BLaER1 (cell line): ENCODE measurements around the gene SHC3.

Source experiments
- H3K27ac ChIP-seq: shearing (Covaris generic); formaldehyde crosslinking; 2 replicates; pipeline ENCODE4 v1.8.1; 2022
- H3K27me3 ChIP-seq: shearing (Covaris generic); formaldehyde crosslinking; 2 replicates; pipeline ENCODE4 v1.8.1; 2022
- H3K36me3 ChIP-seq: shearing (Covaris generic); formaldehyde crosslinking; 2 replicates; pipeline ENCODE4 v1.8.1; 2022
- H3K4me1 ChIP-seq: shearing (Covaris generic); formaldehyde crosslinking; 2 replicates; pipeline ENCODE4 v1.8.1; 2022
- H3K4me2 ChIP-seq: shearing (Covaris generic); formaldehyde crosslinking; 2 replicates; pipeline ENCODE4 v1.8.1; 2022
- H3K4me3 ChIP-seq: shearing (Covaris generic); formaldehyde crosslinking; 2 replicates; pipeline ENCODE4 v1.8.1; 2022
- H3K9ac ChIP-seq: shearing (Covaris generic); formaldehyde crosslinking; 2 replicates; pipeline ENCODE4 v1.8.1; 2022
- H3K9me3 ChIP-seq: shearing (Covaris generic); formaldehyde crosslinking; 2 replicates; pipeline ENCODE4 v1.8.1; 2022
- H4K20me1 ChIP-seq: shearing (Covaris generic); formaldehyde crosslinking; 2 replicates; pipeline ENCODE4 v1.8.1; 2022
- Cebpa-rat ChIP-seq: shearing (Covaris generic); IDR thresholded peaks from 2 replicates; pipeline ENCODE4 v1.8.1; 2022

The SHC3 gene

DNA sequence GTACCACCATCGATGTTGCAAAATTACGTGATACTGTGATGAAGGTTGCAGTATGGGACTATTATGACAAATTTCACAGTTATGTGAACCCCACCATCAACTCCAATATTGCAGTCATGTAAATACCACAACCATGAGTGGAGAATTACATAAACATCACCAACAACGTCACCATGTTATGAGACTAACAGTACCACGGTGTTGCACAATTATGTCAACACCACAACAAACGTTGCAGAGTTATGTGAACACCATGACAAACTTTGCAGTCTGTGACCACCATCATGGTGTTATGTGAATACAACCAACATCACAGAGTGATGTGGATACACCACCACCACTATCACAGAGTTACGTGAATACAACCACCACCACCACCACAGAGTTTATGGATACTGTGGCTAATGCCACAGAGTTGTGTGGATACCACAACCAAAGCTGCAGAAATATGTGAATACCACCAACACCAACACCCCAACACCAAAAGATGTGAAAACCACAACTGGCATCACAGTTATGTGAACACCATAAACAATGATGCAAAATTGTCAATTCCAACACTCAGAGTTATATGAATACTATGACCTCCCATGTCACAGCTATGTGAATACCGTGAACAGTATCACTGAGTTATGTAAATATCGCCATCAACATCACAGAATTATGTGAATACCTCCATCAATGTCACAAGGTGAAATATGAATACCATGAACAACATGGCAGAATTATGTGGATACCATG lies 62.4 kb downstream of the SHC3 start:
- H3K27me3 ChIP-seq: no peaks in the 10 kb centered on the region; the same call in 1 of the 2 replicates
- H3K4me3 ChIP-seq: no peak overlapping the region
- H3K9ac ChIP-seq: no peak overlapping the region
- no peaks in the 10 kb centered on the region for H4K20me1 ChIP-seq
- no peaks in the 10 kb centered on the region for H3K4me1 ChIP-seq
- no peaks in the 10 kb centered on the region for H3K36me3 ChIP-seq
- no peaks in the 10 kb centered on the region for H3K9me3 ChIP-seq
- H3K27ac ChIP-seq: no peak overlapping the region
- no peak for TF ChIP-seq Cebpa-rat
- no peak overlapping the region for H3K4me2 ChIP-seq

DNA sequence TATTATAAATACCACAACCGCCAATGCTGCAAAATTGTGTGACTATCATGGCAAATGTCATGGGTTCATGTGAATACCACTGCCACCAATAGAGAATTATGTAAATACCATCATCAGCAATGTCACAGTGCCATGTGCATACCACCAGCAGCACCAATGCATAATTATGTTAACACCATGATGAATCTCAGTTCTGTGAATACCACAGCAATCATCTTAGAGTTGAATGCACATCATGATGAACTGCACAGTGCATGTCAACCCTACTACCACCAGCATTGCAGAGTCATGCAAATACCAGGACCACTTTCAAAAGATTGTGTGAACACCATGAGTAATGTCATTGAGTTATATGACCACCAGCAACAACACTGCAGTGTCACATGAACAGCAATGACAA lies 63.2 kb downstream of the SHC3 start:
- no peak for TF ChIP-seq Cebpa-rat
- Histone ChIP-seq H3K36me3 (no peaks in the 10 kb centered on the region), H3K9ac (no peak overlapping the region), H3K4me2 (no peak overlapping the region), H3K4me1 (no peaks in the 10 kb centered on the region), H3K9me3 (no peaks in the 10 kb centered on the region), H3K4me3 (no peak overlapping the region), H4K20me1 (no peaks in the 10 kb centered on the region), H3K27ac (no peak overlapping the region), H3K27me3 (no peaks in the 10 kb centered on the region; the same call in 1 of the 2 replicates)

DNA sequence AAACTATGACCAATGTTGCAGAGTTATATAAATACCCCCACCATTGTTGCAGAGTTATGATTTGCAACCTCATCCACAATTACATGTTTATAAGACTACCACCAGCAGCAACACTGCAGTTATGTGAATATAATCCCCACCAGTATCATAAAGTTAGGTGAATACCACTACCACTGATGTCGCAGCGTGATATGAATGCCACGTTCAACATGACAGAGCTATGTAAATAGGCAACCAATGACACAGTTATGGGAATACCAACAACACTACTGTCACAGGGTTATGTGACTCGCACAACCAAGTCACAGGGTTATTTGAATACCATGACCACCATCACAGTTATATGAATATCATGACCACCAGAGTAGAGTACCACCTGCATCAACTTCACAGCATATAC lies 63.9 kb downstream of the SHC3 start:
- H3K4me3 ChIP-seq: no peak overlapping the region
- H3K4me2 ChIP-seq: no peak overlapping the region
- no peaks in the 10 kb centered on the region; the same call in 1 of the 2 replicates for H3K27me3 ChIP-seq
- no peak overlapping the region for H3K9ac ChIP-seq
- TF ChIP-seq Cebpa-rat: no peak
- no peaks in the 10 kb centered on the region for H3K4me1 ChIP-seq
- no peaks in the 10 kb centered on the region for H4K20me1 ChIP-seq
- H3K36me3 ChIP-seq: no peaks in the 10 kb centered on the region
- H3K9me3 ChIP-seq: no peaks in the 10 kb centered on the region
- no peak overlapping the region for H3K27ac ChIP-seq

DNA sequence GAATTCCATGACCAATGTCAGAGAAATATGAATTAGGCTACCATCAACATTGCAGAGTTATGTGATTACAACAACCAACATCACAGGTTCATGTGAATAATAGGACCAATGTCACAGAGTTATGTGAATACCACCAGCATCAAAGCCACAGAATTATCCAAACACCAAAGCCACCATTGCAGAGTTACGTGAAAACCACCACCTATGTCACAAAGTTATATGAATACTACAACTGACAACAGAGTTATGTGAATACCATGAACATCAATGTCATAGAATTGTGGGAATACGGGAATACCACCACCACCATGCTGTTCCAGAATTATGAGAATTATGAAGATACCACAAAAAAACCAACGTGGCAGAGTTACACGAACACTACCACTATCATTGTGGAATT lies 64.8 kb downstream of the SHC3 start:
- no peaks in the 10 kb centered on the region; the same call in 1 of the 2 replicates for H3K27me3 ChIP-seq

DNA sequence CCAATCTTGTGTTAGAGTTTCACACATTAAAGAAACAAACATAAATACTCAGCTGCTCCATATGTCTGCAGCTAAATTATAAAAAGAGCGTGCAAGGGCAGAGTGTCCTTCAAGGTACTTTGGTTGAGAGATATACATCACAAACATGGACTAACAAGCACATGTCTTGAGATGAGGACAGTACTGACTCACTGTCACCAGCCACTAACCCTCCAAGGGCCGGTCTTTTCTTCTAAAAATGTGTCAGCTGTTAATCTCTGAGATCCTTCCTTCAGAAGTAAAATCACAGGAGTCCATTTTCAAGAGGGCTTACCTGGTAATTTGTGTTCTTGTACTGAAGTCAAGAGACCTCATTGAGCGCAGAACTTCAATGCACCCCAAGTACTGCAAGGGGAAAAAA lies 66.4 kb downstream of the SHC3 start:
- no peak for TF ChIP-seq Cebpa-rat
- Histone ChIP-seq H3K9ac (no peak overlapping the region), H3K4me2 (no peak overlapping the region), H4K20me1 (no peaks in the 10 kb centered on the region), H3K4me1 (no peaks in the 10 kb centered on the region), H3K27ac (no peak overlapping the region), H3K9me3 (no peaks in the 10 kb centered on the region), H3K27me3 (no peaks in the 10 kb centered on the region; the same call in 1 of the 2 replicates), H3K36me3 (no peaks in the 10 kb centered on the region), H3K4me3 (no peak overlapping the region)

More for the DNA sequence above, 64.8 kb downstream of the SHC3 start:
- Histone ChIP-seq H3K36me3 (no peaks in the 10 kb centered on the region), H3K9ac (no peak overlapping the region), H3K4me3 (no peak overlapping the region), H4K20me1 (no peaks in the 10 kb centered on the region), H3K27ac (no peak overlapping the region), H3K4me2 (no peak overlapping the region), H3K4me1 (no peaks in the 10 kb centered on the region), H3K9me3 (no peaks in the 10 kb centered on the region)
- TF ChIP-seq Cebpa-rat: no peak

DNA sequence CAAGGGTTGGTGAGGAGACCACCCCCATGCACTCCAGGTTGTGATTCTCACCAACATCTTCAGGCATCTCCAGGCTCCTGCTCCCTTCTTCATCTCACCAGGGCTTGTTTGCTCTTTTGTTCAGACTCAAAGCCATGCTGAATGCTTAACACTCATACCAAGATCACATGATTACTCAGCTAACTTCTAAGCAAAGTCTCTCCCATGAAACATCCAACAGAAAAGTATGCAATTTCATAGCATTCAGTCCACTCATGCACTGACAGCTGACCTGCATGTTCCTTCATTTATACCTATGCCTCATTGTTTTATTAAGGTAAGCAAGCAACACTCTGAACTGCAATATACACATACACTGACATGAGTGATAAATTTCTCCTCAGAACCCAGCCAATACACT lies 69.0 kb downstream of the SHC3 start:
- H3K27me3 ChIP-seq: no peaks in the 10 kb centered on the region
- no peak for TF ChIP-seq Cebpa-rat
- no peak overlapping the region for H3K9ac ChIP-seq
- no peaks in the 10 kb centered on the region for H4K20me1 ChIP-seq
- H3K4me3 ChIP-seq: no peak overlapping the region
- H3K27ac ChIP-seq: no peak overlapping the region
- no peaks in the 10 kb centered on the region for H3K9me3 ChIP-seq
- no peaks in the 10 kb centered on the region for H3K36me3 ChIP-seq
- no peak overlapping the region for H3K4me2 ChIP-seq
- H3K4me1 ChIP-seq: no peaks in the 10 kb centered on the region

DNA sequence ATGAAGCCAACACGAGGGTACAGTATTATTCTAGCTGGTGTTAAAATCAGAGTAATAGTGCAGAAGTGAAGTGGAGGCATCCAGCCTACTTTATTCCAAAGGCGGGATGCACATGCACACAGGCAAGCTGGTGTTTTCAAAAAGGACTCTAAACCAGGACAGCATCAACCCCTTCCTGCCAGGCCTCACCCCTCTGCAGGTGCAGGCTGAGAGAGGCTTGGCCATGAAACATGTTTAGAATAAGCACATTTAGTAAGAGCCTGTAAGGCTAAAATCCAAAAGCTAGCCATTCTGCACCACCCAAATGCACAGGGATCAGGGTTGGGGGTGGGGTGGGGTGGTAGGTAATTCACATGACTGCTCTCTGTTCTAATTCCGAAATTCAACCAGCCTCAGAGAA lies 71.2 kb downstream of the SHC3 start:
- H3K27ac ChIP-seq: no peak overlapping the region
- H3K4me2 ChIP-seq: no peak overlapping the region
- no peak for TF ChIP-seq Cebpa-rat

DNA sequence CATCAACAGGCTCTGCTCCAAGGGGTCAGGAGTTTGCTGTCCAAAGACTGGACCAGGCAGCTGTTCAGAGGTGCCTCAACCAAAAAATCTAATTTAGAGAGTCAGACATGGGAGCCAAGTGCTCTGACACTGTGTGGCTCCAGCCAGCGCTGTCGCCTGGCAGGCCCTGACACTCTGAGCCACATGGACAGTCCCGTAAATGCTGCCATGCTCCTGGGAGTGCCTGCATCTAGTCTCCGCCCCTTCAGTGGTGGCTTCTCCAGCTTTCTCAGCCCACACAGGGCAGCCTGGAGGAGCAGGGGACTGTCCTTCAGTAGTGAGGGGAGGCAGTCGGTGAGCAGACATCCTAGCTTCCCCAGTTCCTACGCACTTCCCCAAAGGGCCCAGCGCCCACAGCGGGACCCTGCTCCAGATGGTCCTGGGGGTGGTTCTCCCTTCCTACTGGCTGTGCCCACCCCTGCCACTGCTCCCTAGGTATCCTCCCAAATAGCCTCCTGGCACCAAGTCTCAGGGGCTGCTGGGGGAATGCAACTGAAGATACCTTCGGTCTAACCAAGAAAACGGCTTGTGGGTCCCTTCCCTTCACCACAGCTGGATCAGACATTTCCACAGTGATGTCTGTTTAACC lies 72.3 kb downstream of the SHC3 start:
- TF ChIP-seq Cebpa-rat: no peak
- Histone ChIP-seq H3K27ac (no peak overlapping the region), H3K4me2 (no peak overlapping the region), H3K36me3 (no peaks in the 10 kb centered on the region), H3K9ac (no peak overlapping the region), H3K4me1 (no peaks in the 10 kb centered on the region), H3K4me3 (no peak overlapping the region), H3K27me3 (no peaks in the 10 kb centered on the region), H3K9me3 (no peaks in the 10 kb centered on the region), H4K20me1 (no peaks in the 10 kb centered on the region)

More for the DNA sequence above, 71.2 kb downstream of the SHC3 start:
- Histone ChIP-seq H3K4me3 (no peak overlapping the region), H3K4me1 (no peaks in the 10 kb centered on the region), H4K20me1 (no peaks in the 10 kb centered on the region), H3K9ac (no peak overlapping the region), H3K36me3 (no peaks in the 10 kb centered on the region), H3K9me3 (no peaks in the 10 kb centered on the region), H3K27me3 (no peaks in the 10 kb centered on the region)

DNA sequence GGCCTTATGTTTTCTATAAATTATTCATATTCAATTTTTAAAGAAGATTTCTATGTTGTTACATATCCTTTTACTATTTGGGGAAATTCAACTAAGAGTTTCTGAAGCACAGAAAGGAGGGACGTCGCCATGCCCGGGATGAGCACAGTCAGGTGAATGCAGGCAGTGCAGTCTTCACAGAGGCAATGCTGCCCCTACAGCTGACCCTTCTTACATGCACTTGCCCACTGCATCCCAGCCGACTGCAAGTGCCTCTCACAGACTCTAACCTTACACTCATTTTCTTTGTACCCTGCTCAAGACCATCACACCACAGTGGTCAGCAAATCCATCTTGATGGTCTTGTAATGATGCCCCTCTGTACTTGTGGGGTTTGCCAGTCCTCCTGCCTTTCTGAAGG lies 73.8 kb downstream of the SHC3 start:
- TF ChIP-seq Cebpa-rat: no peak
- no peaks in the 10 kb centered on the region for H3K36me3 ChIP-seq
- H3K27ac ChIP-seq: no peak overlapping the region

DNA sequence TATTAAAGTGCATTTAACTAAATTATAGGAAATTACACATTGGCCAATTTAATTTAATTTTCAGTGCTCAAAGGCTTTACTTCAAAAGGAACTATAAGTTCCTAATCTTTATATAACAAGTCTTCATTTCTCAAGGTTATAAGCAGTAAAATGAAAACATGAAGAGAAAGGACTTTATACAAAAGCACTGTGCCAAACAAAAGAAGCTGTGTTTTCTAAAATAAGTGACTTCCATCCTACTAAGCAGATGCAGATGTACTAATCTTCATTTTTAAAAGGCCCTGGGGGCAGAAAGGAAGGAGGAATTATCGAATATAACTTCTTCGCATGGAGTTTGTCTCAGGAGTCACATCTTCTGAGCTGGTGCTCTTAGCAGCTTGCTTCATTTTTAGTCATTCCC lies 81.4 kb downstream of the SHC3 start:
- Histone ChIP-seq H3K9ac (no peak overlapping the region), H4K20me1 (no peaks in the 10 kb centered on the region), H3K4me1 (no peaks in the 10 kb centered on the region), H3K4me2 (no peak overlapping the region), H3K27me3 (no peaks in the 10 kb centered on the region), H3K36me3 (no peaks in the 10 kb centered on the region), H3K27ac (no peak overlapping the region), H3K4me3 (no peak overlapping the region), H3K9me3 (no peaks in the 10 kb centered on the region)
- TF ChIP-seq Cebpa-rat: no peak

More for the DNA sequence above, 73.8 kb downstream of the SHC3 start:
- Histone ChIP-seq H3K4me1 (no peaks in the 10 kb centered on the region), H3K27me3 (no peaks in the 10 kb centered on the region), H3K9me3 (no peaks in the 10 kb centered on the region), H3K4me3 (no peak overlapping the region), H4K20me1 (no peaks in the 10 kb centered on the region), H3K9ac (no peak overlapping the region), H3K4me2 (no peak overlapping the region)
